Measurements from ENCODE around the gene INSRR.

Gene INSRR

GRCh38 chr1:156808186-156809030 is 50.5 kb downstream of the INSRR start:
- no peak for DNase-seq (ENCODE audit: low read depth in 2 of 2, low spot score in 1 of 2)

GRCh38 chr1:156807627-156808026 is 51.3 kb downstream of the INSRR start:
- no peak for DNase-seq (ENCODE audit: low read depth in 2 of 2, low spot score in 1 of 2)

- no peak for DNase-seq (ENCODE audit: low read depth in 2 of 2, low spot score in 1 of 2)
Observed at GRCh38 chr1:156806512-156807440, 52.1 kb downstream of the INSRR start.

GRCh38 chr1:156805766-156806511 is 53.0 kb downstream of the INSRR start:
- no peak for DNase-seq (ENCODE audit: low read depth in 2 of 2, low spot score in 1 of 2)

- DNase-seq (ENCODE audit: low read depth in 2 of 2, low spot score in 1 of 2), result no peak
Observed at GRCh38 chr1:156804572-156805243, 54.2 kb downstream of the INSRR start.

GRCh38 chr1:156804026-156804425 is 54.9 kb downstream of the INSRR start:
- no peak for DNase-seq (ENCODE audit: low read depth in 2 of 2, low spot score in 1 of 2)

- no peak for DNase-seq (ENCODE audit: low read depth in 2 of 2, low spot score in 1 of 2)
Observed at GRCh38 chr1:156803086-156803851, 55.6 kb downstream of the INSRR start.

- no peak for DNase-seq (ENCODE audit: low read depth in 2 of 2, low spot score in 1 of 2)
Observed at GRCh38 chr1:156802421-156802935, 56.4 kb downstream of the INSRR start.

GRCh38 chr1:156801409-156802121 is 57.4 kb downstream of the INSRR start:
- DNase-seq (ENCODE audit: low read depth in 2 of 2, low spot score in 1 of 2), result no peak

- DNase-seq (ENCODE audit: low read depth in 2 of 2, low spot score in 1 of 2), result peak in 1 of 2 donors; percentile 38
Observed at GRCh38 chr1:156797212-156797871, 61.6 kb downstream of the INSRR start.

GRCh38 chr1:156796340-156797097 is 62.4 kb downstream of the INSRR start:
- DNase-seq (ENCODE audit: low read depth in 2 of 2, low spot score in 1 of 2), result no peak

GRCh38 chr1:156795787-156796186 is 63.1 kb downstream of the INSRR start:
- no peak for DNase-seq (ENCODE audit: low read depth in 2 of 2, low spot score in 1 of 2)

GRCh38 chr1:156795374-156795733 is 63.6 kb downstream of the INSRR start:
- no peak for DNase-seq (ENCODE audit: low read depth in 2 of 2, low spot score in 1 of 2)

GRCh38 chr1:156794506-156795373 is 64.2 kb downstream of the INSRR start:
- DNase-seq (ENCODE audit: low read depth in 2 of 2, low spot score in 1 of 2), result no peak

Measured in stimulated activated CD8-positive, alpha-beta memory T cell treated with anti-CD3 and anti-CD28 coated beads, Interleukin-4, amount 100 ng/mL, for 4 hours (primary cell).